Activated gamma-delta T cell treated with anti-CD3 and anti-CD28 coated beads, Interleukin-2, amount 50 U/mL, for 16 hours (primary cell): ENCODE data around the gene PNLIPRP1.

ENCODE experiments used
- DNase-seq: peaks from one replicate; pipeline ENCODE4 v3.0.0-alpha.2; 2020; ENCODE audit warnings: low read depth

The PNLIPRP1 gene

GRCh38 chr10:116590590-116591444 is at the start of gene PNLIPRP1:
Gene PNLIPRP1, plus strand, starts transcription at chr10:116590959. Its CDS starts 171 bp downstream, at chr10:116591130.
- no peak for DNase-seq

GRCh38 chr10:116542007-116542677 is 48.6 kb upstream of the PNLIPRP1 start:
- no peak for DNase-seq

GRCh38 chr10:116545122-116545521 is 45.6 kb upstream of the PNLIPRP1 start:
- DNase-seq = no peak

- DNase-seq = no peak
These were observed 45.0 kb upstream of the PNLIPRP1 start, which contains the start of gene PNLIP for GRCh38 chr10:116545756-116546155. Gene PNLIP, plus strand, starts transcription at chr10:116545931. Its CDS starts 162 bp downstream, at chr10:116546093.

GRCh38 chr10:116548301-116548700 is 42.5 kb upstream of the PNLIPRP1 start:
- no peak for DNase-seq

GRCh38 chr10:116553378-116553980 is 37.3 kb upstream of the PNLIPRP1 start:
- no peak for DNase-seq

- no peak for DNase-seq
These were observed 36.1 kb upstream of the PNLIPRP1 start for GRCh38 chr10:116554628-116555027.

- no peak for DNase-seq
These were observed 34.9 kb upstream of the PNLIPRP1 start for GRCh38 chr10:116555880-116556279.

GRCh38 chr10:116557305-116557880 is 33.4 kb upstream of the PNLIPRP1 start:
- DNase-seq = no peak

- DNase-seq = no peak
These were observed 25.2 kb upstream of the PNLIPRP1 start for GRCh38 chr10:116565534-116565933.

- no peak for DNase-seq
These were observed 23.8 kb upstream of the PNLIPRP1 start for GRCh38 chr10:116566932-116567331.

GRCh38 chr10:116567335-116567734 is 23.4 kb upstream of the PNLIPRP1 start:
- DNase-seq = no peak

GRCh38 chr10:116574797-116575196 is 16.0 kb upstream of the PNLIPRP1 start:
- no peak for DNase-seq

GRCh38 chr10:116587878-116588591 is 2.7 kb upstream of the PNLIPRP1 start:
- no peak for DNase-seq

GRCh38 chr10:116588995-116589394 is 1.8 kb upstream of the PNLIPRP1 start:
- no peak for DNase-seq

GRCh38 chr10:116589926-116590325 is 833 bp upstream of the PNLIPRP1 start:
- DNase-seq = no peak

GRCh38 chr10:116593139-116593740 is 2.5 kb downstream of the PNLIPRP1 start:
- DNase-seq = no peak

- DNase-seq = no peak
These were observed 3.8 kb downstream of the PNLIPRP1 start for GRCh38 chr10:116594525-116595035.

- DNase-seq = no peak
These were observed 5.3 kb downstream of the PNLIPRP1 start for GRCh38 chr10:116596062-116596461.

- DNase-seq = no peak
These were observed 6.8 kb downstream of the PNLIPRP1 start for GRCh38 chr10:116597543-116597942.

GRCh38 chr10:116598329-116598728 is 7.6 kb downstream of the PNLIPRP1 start:
- no peak for DNase-seq
